OCI-LY3 (cell line): ENCODE measurements around the gene SEPHS2.
A peak's percentile ranks its signal among the peaks of the same experiment; 100 is the strongest.

Experiments used
- H2AFZ ChIP-seq: fragments of 200-600, 300-600 bp; shearing (Covaris generic); 2 replicates; pipeline ENCODE4 v1.6.0; 2014; ENCODE audit warnings: antibody characterized with exemption, low read depth, low read length
- H3K27ac ChIP-seq: fragments of 200-600, 300-600 bp; sonication (generic); 2 replicates; pipeline ENCODE4 v1.5.1; 2014; ENCODE audit warnings: mild to moderate bottlenecking, low read length, moderate library complexity, mixed read lengths
- H3K27me3 ChIP-seq: fragments of 200-600, 300-600 bp; sonication (generic); 2 replicates; pipeline ENCODE4 v1.6.1; 2014; ENCODE audit warnings: low read depth, low read length, mixed read lengths
- H3K36me3 ChIP-seq: fragments of 200-600, 300-600 bp; sonication (generic); replicated peaks from 2 replicates; pipeline ENCODE3; 2014; ENCODE audit warnings: low read depth, low read length, mixed read lengths
- H3K4me1 ChIP-seq: fragments of 300-600, 200-600 bp; sonication (generic); 2 replicates; pipeline ENCODE4 v1.6.1; 2014; ENCODE audit warnings: low read length, mixed read lengths
- H3K4me2 ChIP-seq: fragments of 200-600, 300-600 bp; sonication (generic); 2 replicates; pipeline ENCODE4 v1.6.1; 2014; ENCODE audit warnings: low read length, mixed read lengths
- H3K4me3 ChIP-seq: fragments of 300-600, 200-600 bp; sonication (generic); 2 replicates; pipeline ENCODE4 v1.5.1; 2014; ENCODE audit warnings: antibody characterized with exemption, mild to moderate bottlenecking, low read length, moderate library complexity
- H3K79me2 ChIP-seq: fragments of 300-600, 200-600 bp; shearing (Covaris generic); 2 replicates; pipeline ENCODE4 v1.6.1; 2014; ENCODE audit warnings: mild to moderate bottlenecking, low read length, mixed read lengths
- H3K9ac ChIP-seq: fragments of 300-600, 200-600 bp; shearing (Covaris generic); 2 replicates; pipeline ENCODE4 v1.6.0; 2014; ENCODE audit warnings: mild to moderate bottlenecking, low read length, moderate library complexity
- H3K9me3 ChIP-seq: fragments of 200-600, 300-600 bp; shearing (Covaris generic); 2 replicates; pipeline ENCODE4 v1.6.1; 2014; ENCODE audit warnings: low read length, mixed read lengths; ENCODE audit not compliant: insufficient read depth
- H4K20me1 ChIP-seq: fragments of 200-600, 300-600 bp; sonication (generic); 2 replicates; pipeline ENCODE4 v1.6.1; 2016; ENCODE audit warnings: low read length, mixed read lengths; ENCODE audit not compliant: insufficient read depth
- EZH2phosphoT487 ChIP-seq: fragments of 200-600 bp; shearing (Covaris generic); IDR thresholded peaks from 2 replicates; pipeline ENCODE4 v1.6.1; 2018; ENCODE audit warnings: antibody characterized with exemption, mixed run types, low read depth
- TF ChIP-seq, protein P1 (sequence below): fragments of 200-600, 300-600 bp; sonication (generic); IDR thresholded peaks from 2 replicates; pipeline ENCODE4 v1.5.1; 2014; ENCODE audit warnings: antibody characterized with exemption, low read length, low read depth

Gene SEPHS2

DNA sequence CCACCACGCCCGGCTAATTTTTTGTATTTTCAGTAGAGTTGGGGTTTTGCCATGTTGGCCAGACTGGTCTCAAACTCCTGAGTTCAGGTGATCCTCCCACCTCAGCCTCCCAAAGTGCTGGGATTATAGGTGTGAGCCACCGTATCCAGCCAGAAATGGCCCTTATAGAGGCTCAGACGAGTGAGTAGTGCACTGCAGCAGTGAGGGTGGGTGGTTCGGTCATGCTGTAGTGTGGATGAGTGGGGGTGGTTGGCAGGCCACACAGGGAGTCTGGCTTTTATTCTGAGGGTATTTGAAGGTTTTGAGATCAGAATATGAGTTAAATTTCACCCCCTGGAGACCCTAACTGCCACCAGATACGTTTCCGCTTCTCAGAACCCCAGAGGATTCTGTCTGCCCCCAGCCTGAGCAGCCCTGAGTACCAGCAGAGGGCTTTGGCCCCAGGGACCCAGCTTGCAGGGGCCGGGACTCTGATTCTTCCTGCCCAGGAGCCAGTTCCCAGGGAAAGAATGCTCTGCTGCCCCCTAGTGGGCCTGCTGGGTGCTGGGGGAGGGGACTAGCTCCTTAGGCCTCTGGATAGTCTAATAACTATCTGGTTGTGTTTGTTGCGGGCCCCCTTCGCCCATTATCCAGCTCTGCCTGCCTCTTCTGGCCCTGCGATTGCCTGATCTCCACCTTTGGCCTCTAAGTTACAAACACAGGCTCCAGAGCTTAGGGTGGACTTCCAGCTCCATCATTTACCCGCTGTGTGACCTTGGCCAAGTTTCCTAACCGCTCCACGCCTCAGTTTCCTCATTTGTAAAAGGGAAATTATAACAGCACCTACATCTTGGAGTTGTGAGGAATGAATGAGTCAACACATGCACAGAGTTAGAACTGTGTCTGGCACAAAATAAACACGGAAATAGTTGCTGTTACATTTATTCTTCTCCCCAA lies 36.3 kb downstream of the SEPHS2 start:
- no peak for TF ChIP-seq EZH2phosphoT487
- TF ChIP-seq, protein P1, sequence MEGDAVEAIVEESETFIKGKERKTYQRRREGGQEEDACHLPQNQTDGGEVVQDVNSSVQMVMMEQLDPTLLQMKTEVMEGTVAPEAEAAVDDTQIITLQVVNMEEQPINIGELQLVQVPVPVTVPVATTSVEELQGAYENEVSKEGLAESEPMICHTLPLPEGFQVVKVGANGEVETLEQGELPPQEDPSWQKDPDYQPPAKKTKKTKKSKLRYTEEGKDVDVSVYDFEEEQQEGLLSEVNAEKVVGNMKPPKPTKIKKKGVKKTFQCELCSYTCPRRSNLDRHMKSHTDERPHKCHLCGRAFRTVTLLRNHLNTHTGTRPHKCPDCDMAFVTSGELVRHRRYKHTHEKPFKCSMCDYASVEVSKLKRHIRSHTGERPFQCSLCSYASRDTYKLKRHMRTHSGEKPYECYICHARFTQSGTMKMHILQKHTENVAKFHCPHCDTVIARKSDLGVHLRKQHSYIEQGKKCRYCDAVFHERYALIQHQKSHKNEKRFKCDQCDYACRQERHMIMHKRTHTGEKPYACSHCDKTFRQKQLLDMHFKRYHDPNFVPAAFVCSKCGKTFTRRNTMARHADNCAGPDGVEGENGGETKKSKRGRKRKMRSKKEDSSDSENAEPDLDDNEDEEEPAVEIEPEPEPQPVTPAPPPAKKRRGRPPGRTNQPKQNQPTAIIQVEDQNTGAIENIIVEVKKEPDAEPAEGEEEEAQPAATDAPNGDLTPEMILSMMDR: peak; percentile 89
- no peak overlapping the region for H2AFZ ChIP-seq
- H3K27me3 ChIP-seq: no peaks in the 10 kb centered on the region
- H3K79me2 ChIP-seq: peaks cover 8% of the 10 kb centered on the region; the same call in 1 of the 2 replicates
- peaks cover 34% of the 10 kb centered on the region for H3K4me1 ChIP-seq
- no peak overlapping the region; the same call in 1 of the 2 replicates for H3K9ac ChIP-seq
- peaks cover 15% of the 10 kb centered on the region for H3K36me3 ChIP-seq
- H3K9me3 ChIP-seq: no peaks in the 10 kb centered on the region
- peak overlapping the region; percentile 40; the same call in 1 of the 2 replicates for H3K27ac ChIP-seq
- peak overlapping the region; percentile 34 for H3K4me2 ChIP-seq
- no peaks in the 10 kb centered on the region for H4K20me1 ChIP-seq
- no peak overlapping the region for H3K4me3 ChIP-seq

DNA sequence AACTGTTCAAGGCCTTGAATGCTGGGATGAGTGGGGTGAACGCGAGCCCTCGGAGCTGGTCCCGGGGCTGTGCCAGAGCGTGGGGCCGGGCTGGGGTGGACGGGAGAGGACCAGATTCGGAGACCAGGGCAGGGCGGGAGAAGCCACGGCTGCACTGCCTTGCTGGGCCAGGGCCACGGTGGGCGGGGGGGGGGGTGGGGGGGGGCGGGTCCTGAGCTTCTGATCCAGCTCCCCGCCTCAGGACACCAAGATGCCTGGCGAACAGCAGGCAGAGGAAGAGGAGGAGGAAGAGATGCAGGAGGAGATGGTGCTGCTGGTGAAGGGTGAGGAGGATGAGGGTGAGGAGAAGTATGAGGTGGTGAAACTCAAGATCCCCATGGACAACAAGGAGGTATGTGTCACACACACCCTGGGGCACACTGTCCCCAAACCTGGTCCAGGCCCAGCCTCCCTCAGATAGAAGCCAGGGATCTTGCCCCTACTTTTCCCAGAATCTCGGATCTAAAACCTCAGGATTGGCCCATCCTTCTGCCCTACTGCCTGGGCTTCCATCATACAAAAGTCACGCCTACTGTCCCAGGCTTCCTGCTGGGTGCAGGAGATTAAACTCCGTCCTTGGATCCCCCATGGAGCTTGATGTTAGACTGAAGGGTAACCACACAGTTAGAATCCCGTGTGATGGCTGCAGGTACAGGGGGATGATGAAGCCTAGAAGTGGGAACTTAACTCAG lies 37.7 kb downstream of the SEPHS2 start:
- no peaks in the 10 kb centered on the region for H4K20me1 ChIP-seq

DNA sequence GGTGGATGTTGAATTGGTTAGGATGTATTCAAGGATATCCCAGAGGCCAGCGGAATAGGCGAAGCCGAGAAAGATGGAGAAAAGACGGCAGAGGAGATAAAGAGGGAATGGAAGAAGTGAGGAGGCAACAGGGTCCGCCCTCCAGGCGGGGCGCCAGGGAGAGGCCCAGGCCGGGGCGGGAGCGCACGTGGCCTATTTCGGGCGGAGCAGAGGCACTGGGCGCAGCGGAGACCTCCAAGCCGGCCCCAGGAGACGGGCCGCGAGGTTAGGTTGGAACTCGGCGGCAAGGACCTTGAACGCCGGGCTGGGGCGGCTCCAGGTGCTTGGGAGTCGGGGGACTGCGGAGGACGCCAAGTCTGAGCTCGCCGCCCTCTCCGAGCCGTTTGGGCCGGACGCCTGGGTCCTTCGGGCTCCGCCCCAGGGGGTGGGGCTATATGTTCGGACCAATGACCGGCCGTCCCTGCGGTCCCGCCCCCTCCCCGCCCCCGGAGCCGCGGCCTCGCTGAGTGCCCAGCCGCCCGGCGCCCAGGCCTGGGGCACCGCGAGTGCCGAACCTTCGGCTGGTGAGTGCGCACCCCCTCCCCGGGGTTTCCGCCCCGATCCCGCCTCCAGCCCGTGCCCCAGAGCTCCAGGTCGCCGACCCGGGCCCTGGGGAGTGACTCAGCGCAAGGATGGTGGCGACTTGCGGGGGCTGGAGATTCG lies 38.4 kb downstream of the SEPHS2 start, which contains the start of gene ZNF771:
TSS of gene ZNF771 (plus strand) at position 505 of the 702 bp plus-strand sequence. CDS start 448 bp downstream, outside the sequence.
- Histone ChIP-seq H3K4me2 (peak within 1 kb of the TSS; percentile 92), H3K4me3 (peak within 1 kb of the TSS; percentile 94), H3K9ac (peak within 1 kb of the TSS; percentile 84), H3K79me2 (peaks cover 8% of the 10 kb centered on the region; the same call in 1 of the 2 replicates), H3K4me1 (peaks cover 19% of the 10 kb centered on the region), H3K9me3 (no peaks in the 10 kb centered on the region), H4K20me1 (no peaks in the 10 kb centered on the region), H3K27me3 (no peaks in the 10 kb centered on the region), H3K36me3 (peaks cover 9% of the 10 kb centered on the region), H3K27ac (peak within 1 kb of the TSS; percentile 15; the same call in 1 of the 2 replicates), H2AFZ (peak within 1 kb of the TSS; percentile 83)
- TF ChIP-seq, protein P1: no peak; the same call in 1 of the 2 replicates

More for the DNA sequence above, 37.7 kb downstream of the SEPHS2 start:
- no peak for TF ChIP-seq EZH2phosphoT487
- TF ChIP-seq, protein P1: no peak
- Histone ChIP-seq H3K9ac (peak overlapping the region; percentile 84), H3K9me3 (no peaks in the 10 kb centered on the region), H3K36me3 (peaks cover 10% of the 10 kb centered on the region), H3K27ac (no peak overlapping the region; the same call in 1 of the 2 replicates), H3K27me3 (no peaks in the 10 kb centered on the region), H2AFZ (no peak overlapping the region), H3K4me2 (peak overlapping the region; percentile 79), H3K79me2 (peaks cover 8% of the 10 kb centered on the region; the same call in 1 of the 2 replicates), H3K4me3 (peak overlapping the region; percentile 94), H3K4me1 (peaks cover 22% of the 10 kb centered on the region)
